GM18867 (cell line): ENCODE measurements around the gene SLC43A3.
"Not testable (repeated sequence)": the region's sequence is repeated elsewhere in the genome, so short reads cannot be mapped to it uniquely, and the experiment has no call there.

Source experiments
- ATAC-seq: cut with Tn5 transposase; IDR thresholded peaks from one replicate; pipeline ENCODE4 v1.9.1; 2021; ENCODE audit warnings: mild to moderate bottlenecking, moderate library complexity; ENCODE audit not compliant: unreplicated experiment

The SLC43A3 gene

GRCh38 chr11:57387289-57388030 is 39.5 kb downstream of the SLC43A3 start:
- no peak for ATAC-seq

- no peak for ATAC-seq
These were observed 40.6 kb downstream of the SLC43A3 start for GRCh38 chr11:57386178-57386940.

- ATAC-seq = no peak
These were observed 45.9 kb downstream of the SLC43A3 start, which contains the start of gene PRG3 for GRCh38 chr11:57380975-57381374. Gene PRG3 (minus strand): TSS chr11:57381150. CDS start chr11:57380708, 442 bp downstream.

GRCh38 chr11:57379732-57380131 is 47.2 kb downstream of the SLC43A3 start:
- no peak for ATAC-seq

- ATAC-seq = no peak
These were observed 48.7 kb downstream of the SLC43A3 start for GRCh38 chr11:57378186-57378585.

- ATAC-seq = no peak
These were observed 49.8 kb downstream of the SLC43A3 start for GRCh38 chr11:57377107-57377506.

- no peak for ATAC-seq
These were observed 50.5 kb downstream of the SLC43A3 start for GRCh38 chr11:57376095-57377090.

- ATAC-seq = no peak
These were observed 51.4 kb downstream of the SLC43A3 start for GRCh38 chr11:57375490-57375889.

- ATAC-seq = no peak
These were observed 52.0 kb downstream of the SLC43A3 start for GRCh38 chr11:57374966-57375365.

- no peak for ATAC-seq
These were observed 53.8 kb downstream of the SLC43A3 start for GRCh38 chr11:57373146-57373545.

- ATAC-seq = no peak
These were observed 56.0 kb downstream of the SLC43A3 start for GRCh38 chr11:57370941-57371340.

- no peak for ATAC-seq
These were observed 56.7 kb downstream of the SLC43A3 start for GRCh38 chr11:57370251-57370650.

- no peak for ATAC-seq
These were observed 58.1 kb downstream of the SLC43A3 start for GRCh38 chr11:57368845-57369232.

GRCh38 chr11:57368106-57368844 is 58.6 kb downstream of the SLC43A3 start:
- no peak for ATAC-seq

GRCh38 chr11:57364851-57365660 is 61.9 kb downstream of the SLC43A3 start:
- ATAC-seq = no peak

- ATAC-seq = no peak
These were observed 63.5 kb downstream of the SLC43A3 start for GRCh38 chr11:57363131-57364080.

GRCh38 chr11:57361926-57362325 is 65.0 kb downstream of the SLC43A3 start:
- ATAC-seq = no peak

GRCh38 chr11:57361420-57361819 is 65.5 kb downstream of the SLC43A3 start:
- not testable (repeated sequence) for ATAC-seq
